Left ventricle myocardium inferior (tissue), 1 donor: ENCODE results near the gene UACA. TPM values are rescaled to one million over a fixed set of nuclear protein-coding genes. Genes with fewer than 3 reads are reported as not detected.
"Not testable (repeated sequence)": the region's sequence is repeated elsewhere in the genome, so short reads cannot be mapped to it uniquely, and the experiment has no call there.

Source experiments
- DNase-seq: peaks from one replicate; pipeline ENCODE4 v3.0.0-alpha.2; 2020
- H3K27ac ChIP-seq: fragments of 200-600 bp; replicated peaks from 2 replicates; pipeline ENCODE4 v1.8.0; 2021
- H3K27me3 ChIP-seq: fragments of 200-600 bp; 2 replicates; pipeline ENCODE4 v1.8.0; 2021; ENCODE audit warnings: low read depth
- H3K36me3 ChIP-seq: fragments of 200-600 bp; 2 replicates; pipeline ENCODE4 v1.8.0; 2021
- H3K4me1 ChIP-seq: fragments of 200-600 bp; 2 replicates; pipeline ENCODE4 v1.8.0; 2021
- H3K4me3 ChIP-seq: fragments of 200-600 bp; 2 replicates; pipeline ENCODE4 v1.8.0; 2021; ENCODE audit warnings: mild to moderate bottlenecking, moderate library complexity
- H3K9me3 ChIP-seq: fragments of 200-600 bp; replicated peaks from 2 replicates; pipeline ENCODE4 v1.8.0; 2021
- intact Hi-C: fragments of 100-400 bp; cut with micrococcal nuclease; formaldehyde crosslinking; loops from one replicate; pipeline ENCODE4 v1.11.0; 2022
- total RNA-seq: library from RNA; stranded (reverse); fragmentation: NEBNext Ultra II Directional; extraction: Animal tissue kit (Norgen Biotek cat#: 25700); gene quantifications from one replicate; pipeline ENCODE4 v1.2.1, GENCODE V29; 2021
- TF ChIP-seq, protein P1 (sequence below): fragments of 200-600 bp; IDR thresholded peaks from 2 replicates; pipeline ENCODE4 v1.8.0; 2021; ENCODE audit warnings: antibody characterized with exemption, mild to moderate bottlenecking, borderline replicate concordance
- donor health status: DM: no; HTN: yes; CAD: no; lungs with severe emphysema.

UACA gene
- total RNA-seq, 1 donor from 2014 or later: 33.7 TPM

- H3K27ac ChIP-seq: peak overlapping the region; percentile 4
- H3K27me3 ChIP-seq: no peaks in the 10 kb centered on the region
- H3K4me1 ChIP-seq: peaks cover 88% of the 10 kb centered on the region
- no peaks in the 10 kb centered on the region for H3K9me3 ChIP-seq
- TF ChIP-seq, protein P1, sequence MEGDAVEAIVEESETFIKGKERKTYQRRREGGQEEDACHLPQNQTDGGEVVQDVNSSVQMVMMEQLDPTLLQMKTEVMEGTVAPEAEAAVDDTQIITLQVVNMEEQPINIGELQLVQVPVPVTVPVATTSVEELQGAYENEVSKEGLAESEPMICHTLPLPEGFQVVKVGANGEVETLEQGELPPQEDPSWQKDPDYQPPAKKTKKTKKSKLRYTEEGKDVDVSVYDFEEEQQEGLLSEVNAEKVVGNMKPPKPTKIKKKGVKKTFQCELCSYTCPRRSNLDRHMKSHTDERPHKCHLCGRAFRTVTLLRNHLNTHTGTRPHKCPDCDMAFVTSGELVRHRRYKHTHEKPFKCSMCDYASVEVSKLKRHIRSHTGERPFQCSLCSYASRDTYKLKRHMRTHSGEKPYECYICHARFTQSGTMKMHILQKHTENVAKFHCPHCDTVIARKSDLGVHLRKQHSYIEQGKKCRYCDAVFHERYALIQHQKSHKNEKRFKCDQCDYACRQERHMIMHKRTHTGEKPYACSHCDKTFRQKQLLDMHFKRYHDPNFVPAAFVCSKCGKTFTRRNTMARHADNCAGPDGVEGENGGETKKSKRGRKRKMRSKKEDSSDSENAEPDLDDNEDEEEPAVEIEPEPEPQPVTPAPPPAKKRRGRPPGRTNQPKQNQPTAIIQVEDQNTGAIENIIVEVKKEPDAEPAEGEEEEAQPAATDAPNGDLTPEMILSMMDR: no peak
- intact Hi-C loops: no loop called here
- H3K36me3 ChIP-seq: no peaks in the 10 kb centered on the region
- no peak overlapping the region for H3K4me3 ChIP-seq
- DNase-seq: no peak
Observed at GRCh38 chr15:70754862-70755261, 8.5 kb downstream of the UACA start.

DNA sequence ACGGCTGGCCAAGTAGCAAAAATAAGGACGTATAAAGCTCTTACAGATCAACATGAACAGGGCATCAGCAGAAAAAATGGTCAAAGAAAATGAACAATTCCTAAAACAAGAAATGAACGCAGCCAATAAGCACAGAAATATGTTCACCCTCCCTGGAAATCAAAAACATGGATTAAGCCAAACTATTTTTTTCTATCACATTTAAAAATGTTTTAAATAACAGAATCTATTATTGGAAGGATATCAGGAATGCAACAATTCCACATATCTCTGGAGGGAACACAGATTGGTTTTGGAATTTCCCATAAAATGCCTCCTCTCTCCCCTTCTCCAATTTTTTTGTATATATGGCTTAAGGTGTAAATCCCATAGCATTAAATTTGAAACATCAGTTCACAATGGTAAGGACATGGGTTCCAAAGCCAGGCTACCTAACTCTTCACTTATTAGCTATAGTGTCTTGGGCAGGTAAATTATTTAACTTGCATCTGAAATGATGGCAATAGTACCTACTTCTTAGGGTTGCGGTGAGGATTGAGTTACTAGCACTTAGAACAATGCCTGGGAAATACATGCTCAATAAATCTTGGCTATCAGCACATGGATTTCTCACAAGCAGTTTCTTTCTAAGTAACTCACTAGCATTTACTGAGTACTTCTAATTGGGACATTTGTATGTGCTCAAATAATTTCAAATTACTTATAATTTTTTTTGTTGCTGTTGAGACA is 10.1 kb downstream of the UACA start:
- no peaks in the 10 kb centered on the region for H3K36me3 ChIP-seq
- intact Hi-C loops: no loop called here
- TF ChIP-seq, protein P1: no peak
- peak overlapping the region; percentile 14 for H3K4me3 ChIP-seq
- H3K27me3 ChIP-seq: no peaks in the 10 kb centered on the region
- no peak for DNase-seq
- H3K9me3 ChIP-seq: no peaks in the 10 kb centered on the region
- H3K4me1 ChIP-seq: peaks cover 84% of the 10 kb centered on the region
- H3K27ac ChIP-seq: peak overlapping the region; percentile 88

- intact Hi-C loops: no loop called here
- no peaks in the 10 kb centered on the region for H3K9me3 ChIP-seq
- H3K4me1 ChIP-seq: peaks cover 80% of the 10 kb centered on the region
- H3K36me3 ChIP-seq: no peaks in the 10 kb centered on the region
- TF ChIP-seq, protein P1: no peak
- H3K4me3 ChIP-seq: peak overlapping the region; percentile 25
- H3K27ac ChIP-seq: peak overlapping the region; percentile 88
- DNase-seq: peak; percentile 79
- H3K27me3 ChIP-seq: no peaks in the 10 kb centered on the region
Observed at GRCh38 chr15:70752193-70752635, 11.1 kb downstream of the UACA start.

DNA sequence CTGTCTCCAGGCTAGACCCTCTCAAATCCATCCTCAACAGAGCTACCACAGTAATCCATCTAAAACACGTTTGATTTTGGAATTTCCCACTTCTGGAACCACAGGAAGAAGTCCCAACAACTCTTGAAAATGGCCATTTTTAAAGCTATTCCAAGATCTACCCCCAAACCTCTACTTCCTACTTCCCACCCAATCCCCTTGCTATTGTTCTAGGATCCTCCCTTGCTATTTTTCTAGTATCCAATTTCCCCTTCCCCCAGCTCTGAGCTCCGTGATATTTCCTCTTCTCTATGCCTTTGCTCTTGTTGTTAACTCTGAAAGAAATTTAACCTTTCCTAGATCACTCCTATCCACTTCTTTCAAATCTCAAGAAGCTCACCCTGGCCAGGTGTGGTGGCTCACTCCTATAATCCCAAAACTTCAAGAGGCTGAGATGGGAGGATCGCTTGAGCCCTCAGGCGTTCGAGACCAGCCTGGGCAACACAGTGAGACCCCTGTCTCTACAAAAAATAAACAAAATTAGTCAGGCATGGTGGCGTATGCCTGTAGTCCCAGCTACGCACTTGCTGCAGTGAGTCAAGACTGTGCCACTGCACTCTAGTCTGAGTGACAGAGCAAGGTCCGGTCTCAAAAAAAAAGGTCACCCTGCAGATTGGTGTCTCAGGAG is 13.0 kb downstream of the UACA start:
- Histone ChIP-seq H3K4me3 (no peak overlapping the region), H3K4me1 (peaks cover 69% of the 10 kb centered on the region), H3K36me3 (no peaks in the 10 kb centered on the region), H3K27ac (peak overlapping the region; percentile 88), H3K9me3 (no peaks in the 10 kb centered on the region), H3K27me3 (no peaks in the 10 kb centered on the region)
- intact Hi-C loops: no loop called here
- TF ChIP-seq, protein P1: no peak
- DNase-seq: no peak

GRCh38 chr15:70748281-70748747 is 15.0 kb downstream of the UACA start:
- peak; percentile 71 for DNase-seq
- Histone ChIP-seq H3K27me3 (no peaks in the 10 kb centered on the region), H3K9me3 (no peaks in the 10 kb centered on the region), H3K4me1 (peaks cover 69% of the 10 kb centered on the region), H3K36me3 (no peaks in the 10 kb centered on the region), H3K27ac (peak overlapping the region; percentile 83), H3K4me3 (peak overlapping the region; percentile 28)
- TF ChIP-seq, protein P1: no peak
- intact Hi-C loops: no loop called here

GRCh38 chr15:70746598-70746997 is 16.8 kb downstream of the UACA start:
- DNase-seq, intact Hi-C loops, H3K27ac ChIP-seq, H3K36me3 ChIP-seq, H3K9me3 ChIP-seq, H3K27me3 ChIP-seq, H3K4me3 ChIP-seq: not testable (repeated sequence)
- H3K4me1 ChIP-seq: peaks cover 69% of the 10 kb centered on the region
